ENCODE results near the gene CNTNAP2. TPM values are rescaled to one million over a fixed set of nuclear protein-coding genes. Genes with fewer than 3 reads are reported as not detected.
"Not testable (repeated sequence)": the region's sequence is repeated elsewhere in the genome, so short reads cannot be mapped to it uniquely, and the experiment has no call there.

The CNTNAP2 gene
- total RNA-seq, 1 experiment from 2014 or later: not detected

GRCh38 chr7:147707926-147708325 lies 1591.3 kb downstream of the CNTNAP2 start:
- Histone ChIP-seq H3K27me3 (no peaks in the 10 kb centered on the region), H3K9me3 (no peaks in the 10 kb centered on the region), H3K4me3 (no peak overlapping the region)

GRCh38 chr7:147708871-147709270 lies 1592.3 kb downstream of the CNTNAP2 start:
- H3K36me3 ChIP-seq: no peaks in the 10 kb centered on the region
- H3K27me3 ChIP-seq: no peaks in the 10 kb centered on the region

More at GRCh38 chr7:147707926-147708325, 1591.3 kb downstream of the CNTNAP2 start:
- DNase-seq: no peak
- H3K36me3 ChIP-seq: no peaks in the 10 kb centered on the region

GRCh38 chr7:147711447-147711846 lies 1594.8 kb downstream of the CNTNAP2 start:
- H3K27me3 ChIP-seq: no peaks in the 10 kb centered on the region
- DNase-seq: no peak
- no peak overlapping the region for H3K4me3 ChIP-seq
- H3K36me3 ChIP-seq: no peaks in the 10 kb centered on the region
- H3K9me3 ChIP-seq: no peaks in the 10 kb centered on the region

More at GRCh38 chr7:147708871-147709270, 1592.3 kb downstream of the CNTNAP2 start:
- Histone ChIP-seq H3K4me3 (no peak overlapping the region), H3K9me3 (no peaks in the 10 kb centered on the region)
- DNase-seq: no peak

- DNase-seq: no peak
- H3K4me3 ChIP-seq: no peak overlapping the region
- H3K9me3 ChIP-seq: no peaks in the 10 kb centered on the region
- H3K27me3 ChIP-seq: no peaks in the 10 kb centered on the region
- no peaks in the 10 kb centered on the region for H3K36me3 ChIP-seq
Measured at GRCh38 chr7:147721962-147722830, 1605.6 kb downstream of the CNTNAP2 start.

GRCh38 chr7:147723536-147723935 lies 1606.9 kb downstream of the CNTNAP2 start:
- no peak for DNase-seq
- Histone ChIP-seq H3K4me3 (no peak overlapping the region), H3K9me3 (no peaks in the 10 kb centered on the region), H3K36me3 (no peaks in the 10 kb centered on the region), H3K27me3 (no peaks in the 10 kb centered on the region)

GRCh38 chr7:147731311-147731710 lies 1614.7 kb downstream of the CNTNAP2 start:
- Histone ChIP-seq H3K4me3 (no peak overlapping the region), H3K27me3 (no peaks in the 10 kb centered on the region), H3K36me3 (no peaks in the 10 kb centered on the region), H3K9me3 (no peaks in the 10 kb centered on the region)
- no peak for DNase-seq

GRCh38 chr7:147737559-147738214 lies 1621.1 kb downstream of the CNTNAP2 start:
- not testable (repeated sequence) for H3K9me3 ChIP-seq, H3K36me3 ChIP-seq, H3K27me3 ChIP-seq, DNase-seq, H3K4me3 ChIP-seq

- H3K9me3 ChIP-seq: no peaks in the 10 kb centered on the region
- no peaks in the 10 kb centered on the region for H3K27me3 ChIP-seq
- DNase-seq: no peak
- no peaks in the 10 kb centered on the region for H3K36me3 ChIP-seq
- no peak overlapping the region for H3K4me3 ChIP-seq
Measured at GRCh38 chr7:147742301-147742700, 1625.7 kb downstream of the CNTNAP2 start.

- no peak overlapping the region for H3K4me3 ChIP-seq
- no peaks in the 10 kb centered on the region for H3K9me3 ChIP-seq
- H3K27me3 ChIP-seq: no peaks in the 10 kb centered on the region
- DNase-seq: no peak
- no peaks in the 10 kb centered on the region for H3K36me3 ChIP-seq
Measured at GRCh38 chr7:147756300-147756699, 1639.7 kb downstream of the CNTNAP2 start.

- H3K4me3 ChIP-seq: no peak overlapping the region
- no peak for DNase-seq
- H3K36me3 ChIP-seq: no peaks in the 10 kb centered on the region
- no peaks in the 10 kb centered on the region for H3K27me3 ChIP-seq
- H3K9me3 ChIP-seq: no peaks in the 10 kb centered on the region
Measured at GRCh38 chr7:147759327-147759943, 1642.8 kb downstream of the CNTNAP2 start.

GRCh38 chr7:147765301-147765700 lies 1648.7 kb downstream of the CNTNAP2 start:
- no peaks in the 10 kb centered on the region for H3K27me3 ChIP-seq
- H3K36me3 ChIP-seq: no peaks in the 10 kb centered on the region
- no peak for DNase-seq
- no peak overlapping the region for H3K4me3 ChIP-seq
- no peaks in the 10 kb centered on the region for H3K9me3 ChIP-seq

GRCh38 chr7:147771344-147771743 lies 1654.7 kb downstream of the CNTNAP2 start:
- DNase-seq: no peak
- Histone ChIP-seq H3K27me3 (no peaks in the 10 kb centered on the region), H3K36me3 (no peaks in the 10 kb centered on the region)

GRCh38 chr7:147774461-147774860 lies 1657.9 kb downstream of the CNTNAP2 start:
- DNase-seq: no peak
- H3K9me3 ChIP-seq: no peaks in the 10 kb centered on the region
- no peaks in the 10 kb centered on the region for H3K27me3 ChIP-seq

More at GRCh38 chr7:147771344-147771743, 1654.7 kb downstream of the CNTNAP2 start:
- H3K4me3 ChIP-seq: no peak overlapping the region
- no peaks in the 10 kb centered on the region for H3K9me3 ChIP-seq

GRCh38 chr7:147775516-147776284 lies 1659.1 kb downstream of the CNTNAP2 start:
- no peaks in the 10 kb centered on the region for H3K36me3 ChIP-seq
- no peak for DNase-seq
- H3K27me3 ChIP-seq: no peaks in the 10 kb centered on the region
- H3K9me3 ChIP-seq: no peaks in the 10 kb centered on the region
- H3K4me3 ChIP-seq: no peak overlapping the region

More at GRCh38 chr7:147774461-147774860, 1657.9 kb downstream of the CNTNAP2 start:
- Histone ChIP-seq H3K4me3 (no peak overlapping the region), H3K36me3 (no peaks in the 10 kb centered on the region)

- H3K4me3 ChIP-seq: no peak overlapping the region
- no peaks in the 10 kb centered on the region for H3K27me3 ChIP-seq
- no peak for DNase-seq
- no peaks in the 10 kb centered on the region for H3K36me3 ChIP-seq
- H3K9me3 ChIP-seq: no peaks in the 10 kb centered on the region
Measured at GRCh38 chr7:147777309-147777708, 1660.7 kb downstream of the CNTNAP2 start.

- Histone ChIP-seq H3K36me3 (no peaks in the 10 kb centered on the region), H3K27me3 (no peaks in the 10 kb centered on the region), H3K4me3 (no peak overlapping the region), H3K9me3 (no peaks in the 10 kb centered on the region)
- no peak for DNase-seq
Measured at GRCh38 chr7:147779949-147780348, 1663.3 kb downstream of the CNTNAP2 start.

All from MG63 (cell line).